Keratinocyte (primary cell): ENCODE data around the gene ARHGAP31. TPM values are rescaled to one million over a fixed set of nuclear protein-coding genes. Genes with fewer than 3 reads are reported as not detected.

Source experiments
- DNase-seq: peaks from one replicate; pipeline ENCODE4 v3.0.0-alpha.2; 2011; ENCODE audit warnings: low read depth, missing footprints, low spot score
- FAIRE-seq: peaks from 2 replicates; lab custom pipeline; 2011; peaks lifted over from hg19 to GRCh38; lab: Jason Lieb, UNC
- H2AFZ ChIP-seq: 2 replicates; pipeline ENCODE4 v1.6.0; 2012; ENCODE audit warnings: low read length, control low read depth, inconsistent platforms; ENCODE audit not compliant: control insufficient read depth
- H3K27ac ChIP-seq: 2 replicates; pipeline ENCODE4 v1.5.1; 2011; ENCODE audit warnings: low read length; ENCODE audit not compliant: control insufficient read depth, insufficient read depth
- H3K27me3 ChIP-seq: 3 replicates; pipeline ENCODE4 v1.6.0; 2011; ENCODE audit warnings: low read length; ENCODE audit not compliant: control insufficient read depth, insufficient read depth; ENCODE audit errors: extremely low read depth
- H3K36me3 ChIP-seq, 2 experiments: 2 replicates in 1 of 2; 3 replicates in 1 of 2; pipeline ENCODE4 v1.5.1; 2011; ENCODE audit warnings: low read length in 2 of 2, mild to moderate bottlenecking in 1 of 2; ENCODE audit not compliant: control insufficient read depth in 2 of 2, insufficient read depth in 2 of 2; ENCODE audit errors: extremely low read depth in 1 of 2
- H3K4me1 ChIP-seq: 3 replicates; pipeline ENCODE4 v1.5.1; 2011; ENCODE audit warnings: low read length; ENCODE audit not compliant: control insufficient read depth, insufficient read depth; ENCODE audit errors: extremely low read depth
- H3K4me2 ChIP-seq: 3 replicates; pipeline ENCODE4 v1.6.0; 2011; ENCODE audit warnings: low read depth, low read length; ENCODE audit not compliant: control insufficient read depth, insufficient read depth; ENCODE audit errors: extremely low read depth
- H3K4me3 ChIP-seq, 3 experiments: fragments of 200-600 bp in 1 of 3; sonication (generic) in 1 of 3; 2 replicates in 2 of 3; 3 replicates in 1 of 3; pipeline ENCODE4 v1.5.1; 2011 to 2016; ENCODE audit warnings: low read length in 3 of 3, mild to moderate bottlenecking in 3 of 3, control low read depth in 2 of 3, inconsistent platforms in 1 of 3, low read depth in 1 of 3, mixed read lengths in 1 of 3, mixed run types in 1 of 3, moderate library complexity in 1 of 3; ENCODE audit not compliant: control insufficient read depth in 2 of 3, insufficient read depth in 2 of 3; ENCODE audit errors: extremely low read depth in 1 of 3
- H3K79me2 ChIP-seq: 2 replicates; pipeline ENCODE4 v1.6.0; 2012; ENCODE audit warnings: low read length; ENCODE audit not compliant: control insufficient read depth, insufficient read depth
- H3K9ac ChIP-seq: 3 replicates; pipeline ENCODE4 v1.6.0; 2011; ENCODE audit warnings: low read length; ENCODE audit not compliant: control insufficient read depth, insufficient read depth; ENCODE audit errors: extremely low read depth
- H3K9me1 ChIP-seq: 3 replicates; pipeline ENCODE4 v1.6.0; 2011; ENCODE audit warnings: low read length; ENCODE audit not compliant: control insufficient read depth, insufficient read depth; ENCODE audit errors: extremely low read depth
- H3K9me3 ChIP-seq: 2 replicates; pipeline ENCODE4 v1.5.1; 2012; ENCODE audit warnings: low read depth, low read length; ENCODE audit not compliant: control insufficient read depth
- H4K20me1 ChIP-seq: 3 replicates; pipeline ENCODE4 v1.6.0; 2011; ENCODE audit warnings: low read length; ENCODE audit not compliant: control insufficient read depth, insufficient read depth; ENCODE audit errors: extremely low read depth
- EZH2 ChIP-seq: IDR thresholded peaks from one replicate; pipeline ENCODE4 v1.6.1; 2012; ENCODE audit warnings: inconsistent platforms, mild to moderate bottlenecking, low read length, moderate library complexity
- dilution Hi-C: fragments of 300-500 bp; cut with MboI; formaldehyde crosslinking; loops from one replicate; pipeline ENCODE4 v1.7.0; 2020; ENCODE audit warnings: low sequenced_read_pairs; ENCODE audit not compliant: extremely low pct_ligation_motif_present
- polyA plus RNA-seq, 5 experiments: library from polyadenylated mRNA; depleted of rRNA in 3 of 5; stranded (reverse) in 3 of 5; stranded (forward) in 1 of 5; unstranded in 1 of 5; fragments of >200 nt; gene quantifications; 1 replicate in 1 of 5; 2 replicates in 3 of 5; 3 replicates in 1 of 5; pipeline versions ENCODE4 v1.2.1 to v1.2.3, GENCODE V29; 2011 to 2012; ENCODE audit warnings: missing spikeins in 2 of 5, low read depth in 1 of 5, low replicate concordance in 1 of 5
- TF ChIP-seq, protein P1 (sequence below), 3 experiments: IDR thresholded peaks in 1 of 3; conservative IDR thresholded peaks in 1 of 3; optimal IDR thresholded peaks in 1 of 3; 2 replicates in 2 of 3; 3 replicates in 1 of 3; pipeline versions ENCODE3 to v1.5.1; 2011; ENCODE audit warnings: low read length in 3 of 3, mild to moderate bottlenecking in 3 of 3, moderate library complexity in 2 of 3, control low read depth in 1 of 3, inconsistent platforms in 1 of 3; ENCODE audit not compliant: insufficient read depth in 2 of 3; ENCODE audit errors: extremely low read depth in 1 of 3

Gene ARHGAP31
- polyA plus RNA-seq, 1 donor (not counting 4 experiments of a cell fraction or from before 2014, with no cell fraction given), result 3.0 TPM

- Histone ChIP-seq H3K4me2 (no peak overlapping the region), H2AFZ (no peak overlapping the region), H3K27ac (no peak overlapping the region), H3K4me3 (no peak overlapping the region), H4K20me1 (no peaks in the 10 kb centered on the region), H3K36me3 (no peaks in the 10 kb centered on the region), H3K27me3 (no peaks in the 10 kb centered on the region), H3K4me1 (no peaks in the 10 kb centered on the region), H3K79me2 (no peaks in the 10 kb centered on the region), H3K9me1 (no peaks in the 10 kb centered on the region), H3K9ac (no peak overlapping the region), H3K9me3 (no peaks in the 10 kb centered on the region)
- FAIRE-seq (no peak), DNase-seq (no peak)
- TF ChIP-seq EZH2, result no peak
- TF ChIP-seq, protein P1, sequence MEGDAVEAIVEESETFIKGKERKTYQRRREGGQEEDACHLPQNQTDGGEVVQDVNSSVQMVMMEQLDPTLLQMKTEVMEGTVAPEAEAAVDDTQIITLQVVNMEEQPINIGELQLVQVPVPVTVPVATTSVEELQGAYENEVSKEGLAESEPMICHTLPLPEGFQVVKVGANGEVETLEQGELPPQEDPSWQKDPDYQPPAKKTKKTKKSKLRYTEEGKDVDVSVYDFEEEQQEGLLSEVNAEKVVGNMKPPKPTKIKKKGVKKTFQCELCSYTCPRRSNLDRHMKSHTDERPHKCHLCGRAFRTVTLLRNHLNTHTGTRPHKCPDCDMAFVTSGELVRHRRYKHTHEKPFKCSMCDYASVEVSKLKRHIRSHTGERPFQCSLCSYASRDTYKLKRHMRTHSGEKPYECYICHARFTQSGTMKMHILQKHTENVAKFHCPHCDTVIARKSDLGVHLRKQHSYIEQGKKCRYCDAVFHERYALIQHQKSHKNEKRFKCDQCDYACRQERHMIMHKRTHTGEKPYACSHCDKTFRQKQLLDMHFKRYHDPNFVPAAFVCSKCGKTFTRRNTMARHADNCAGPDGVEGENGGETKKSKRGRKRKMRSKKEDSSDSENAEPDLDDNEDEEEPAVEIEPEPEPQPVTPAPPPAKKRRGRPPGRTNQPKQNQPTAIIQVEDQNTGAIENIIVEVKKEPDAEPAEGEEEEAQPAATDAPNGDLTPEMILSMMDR (optimal IDR thresholded peaks at IDR 0.05 in 1 of 3, IDR thresholded peaks at IDR 0.05 in 1 of 3, conservative IDR thresholded peaks at IDR 0.05 in 1 of 3; ENCODE audit: extremely low read depth in 1 of 3, insufficient read depth in 2 of 3, low read length in 3 of 3), result no peak
- dilution Hi-C loops, result no loop called here
Measured at GRCh38 chr3:119362940-119363725, 69.0 kb downstream of the ARHGAP31 start.

DNA sequence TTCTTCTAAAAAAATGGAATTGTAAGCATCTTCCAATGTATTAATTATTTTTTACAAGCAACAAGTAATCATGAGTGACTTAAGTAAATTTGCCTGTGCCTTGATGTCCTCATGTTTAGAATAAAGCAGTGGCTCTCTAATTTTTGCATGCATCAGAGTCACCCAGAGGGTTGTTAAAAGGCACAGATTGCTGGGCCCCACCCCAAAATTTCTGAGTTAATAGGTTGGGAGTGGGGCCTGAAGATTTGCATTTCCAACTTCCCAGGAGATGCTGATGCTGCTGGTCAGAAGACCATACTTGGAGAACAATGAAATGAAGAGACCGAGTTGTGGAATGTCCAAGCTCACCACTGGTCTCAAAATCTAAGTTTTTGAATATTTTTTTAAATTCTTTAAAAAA lies 70.2 kb downstream of the ARHGAP31 start:
- no peaks in the 10 kb centered on the region for H4K20me1 ChIP-seq
- no peak overlapping the region for H2AFZ ChIP-seq
- H3K79me2 ChIP-seq, result no peaks in the 10 kb centered on the region
- no peaks in the 10 kb centered on the region for H3K36me3 ChIP-seq
- no peaks in the 10 kb centered on the region for H3K4me1 ChIP-seq
- FAIRE-seq, result no peak
- dilution Hi-C loops, result no loop called here
- H3K4me3 ChIP-seq, result no peak overlapping the region
- H3K9me3 ChIP-seq, result no peaks in the 10 kb centered on the region
- TF ChIP-seq EZH2, result no peak
- TF ChIP-seq, protein P1 (optimal IDR thresholded peaks at IDR 0.05 in 1 of 3, IDR thresholded peaks at IDR 0.05 in 1 of 3, conservative IDR thresholded peaks at IDR 0.05 in 1 of 3; ENCODE audit: extremely low read depth in 1 of 3, insufficient read depth in 2 of 3, low read length in 3 of 3), result no peak
- no peak overlapping the region for H3K9ac ChIP-seq
- no peaks in the 10 kb centered on the region for H3K27me3 ChIP-seq
- DNase-seq, result no peak
- no peak overlapping the region for H3K4me2 ChIP-seq
- H3K27ac ChIP-seq, result no peak overlapping the region
- no peaks in the 10 kb centered on the region for H3K9me1 ChIP-seq
